ENCODE results near the gene GAGE12F. TPM values are rescaled to one million over a fixed set of nuclear protein-coding genes. Genes with fewer than 3 reads are reported as not detected.
A peak's percentile ranks its signal among the peaks of the same experiment; 100 is the strongest.
"Not testable (repeated sequence)": the region's sequence is repeated elsewhere in the genome, so short reads cannot be mapped to it uniquely, and the experiment has no call there.

GAGE12F gene
- total RNA-seq, 1 experiment from 2014 or later, result not detected

- CTCF ChIA-PET; H3K9me3 ChIP-seq (ENCODE audit: low read depth, low read length, poor library complexity, severe bottlenecking); intact Hi-C loops (cut with micrococcal nuclease; ENCODE audit: unreplicated experiment); H3K27me3 ChIP-seq (replicated peaks; ENCODE audit: insufficient read depth, low read depth, low read length, poor library complexity); H3K4me1 ChIP-seq (ENCODE audit: insufficient read depth, low read length, poor library complexity, severe bottlenecking); BruUV-seq (replicated peaks); H3K27ac ChIP-seq (ENCODE audit: low read depth, low read length, poor library complexity, severe bottlenecking); H3K36me3 ChIP-seq (ENCODE audit: insufficient read depth, low read length, poor library complexity, severe bottlenecking); H3K4me3 ChIP-seq (ENCODE audit: low read depth, low read length, poor library complexity, severe bottlenecking); POLR2A ChIA-PET (ENCODE audit: low non-redundant PET); DNase-seq (ENCODE audit: low spot score): not testable (repeated sequence)
Measured at GRCh38 chrX:49589196-49589595, 28.6 kb downstream of the GAGE12F start, which contains the start of gene GAGE2A. Gene GAGE2A, plus strand, starts transcription at chrX:49589496. Its CDS starts 1,155 bp downstream, at chrX:49590651.

- H3K27ac ChIP-seq (ENCODE audit: low read depth, low read length, poor library complexity, severe bottlenecking); H3K4me1 ChIP-seq (ENCODE audit: insufficient read depth, low read length, poor library complexity, severe bottlenecking); H3K9me3 ChIP-seq (ENCODE audit: low read depth, low read length, poor library complexity, severe bottlenecking); H3K36me3 ChIP-seq (ENCODE audit: insufficient read depth, low read length, poor library complexity, severe bottlenecking); H3K27me3 ChIP-seq (replicated peaks; ENCODE audit: insufficient read depth, low read depth, low read length, poor library complexity); intact Hi-C loops (cut with micrococcal nuclease; ENCODE audit: unreplicated experiment); CTCF ChIA-PET; DNase-seq (ENCODE audit: low spot score); BruUV-seq (replicated peaks); POLR2A ChIA-PET (ENCODE audit: low non-redundant PET); H3K4me3 ChIP-seq (ENCODE audit: low read depth, low read length, poor library complexity, severe bottlenecking): not testable (repeated sequence)
Measured at GRCh38 chrX:49589769-49590478, 29.3 kb downstream of the GAGE12F start.

- DNase-seq (ENCODE audit: low spot score); H3K27ac ChIP-seq (ENCODE audit: low read depth, low read length, poor library complexity, severe bottlenecking); H3K9me3 ChIP-seq (ENCODE audit: low read depth, low read length, poor library complexity, severe bottlenecking); H3K4me3 ChIP-seq (ENCODE audit: low read depth, low read length, poor library complexity, severe bottlenecking); H3K4me1 ChIP-seq (ENCODE audit: insufficient read depth, low read length, poor library complexity, severe bottlenecking); H3K27me3 ChIP-seq (replicated peaks; ENCODE audit: insufficient read depth, low read depth, low read length, poor library complexity); CTCF ChIA-PET; BruUV-seq (replicated peaks); POLR2A ChIA-PET (ENCODE audit: low non-redundant PET); intact Hi-C loops (cut with micrococcal nuclease; ENCODE audit: unreplicated experiment); H3K36me3 ChIP-seq (ENCODE audit: insufficient read depth, low read length, poor library complexity, severe bottlenecking): not testable (repeated sequence)
Measured at GRCh38 chrX:49590488-49590887, 29.8 kb downstream of the GAGE12F start.

- CTCF ChIA-PET; intact Hi-C loops (cut with micrococcal nuclease; ENCODE audit: unreplicated experiment); POLR2A ChIA-PET (ENCODE audit: low non-redundant PET); H3K36me3 ChIP-seq (ENCODE audit: insufficient read depth, low read length, poor library complexity, severe bottlenecking); DNase-seq (ENCODE audit: low spot score); H3K4me1 ChIP-seq (ENCODE audit: insufficient read depth, low read length, poor library complexity, severe bottlenecking); BruUV-seq (replicated peaks); H3K4me3 ChIP-seq (ENCODE audit: low read depth, low read length, poor library complexity, severe bottlenecking); H3K9me3 ChIP-seq (ENCODE audit: low read depth, low read length, poor library complexity, severe bottlenecking); H3K27me3 ChIP-seq (replicated peaks; ENCODE audit: insufficient read depth, low read depth, low read length, poor library complexity); H3K27ac ChIP-seq (ENCODE audit: low read depth, low read length, poor library complexity, severe bottlenecking): not testable (repeated sequence)
Measured at GRCh38 chrX:49598720-49599119, 38.1 kb downstream of the GAGE12F start, which contains the start of gene GAGE1. Gene GAGE1, plus strand, starts transcription at chrX:49599020. Its CDS starts 1,155 bp downstream, at chrX:49600175.

- BruUV-seq (replicated peaks), result no TSS peak
- TF ChIP-seq EZH2 (IDR thresholded peaks at IDR 0.05; ENCODE audit: borderline replicate concordance, low read depth, low read length, poor library complexity, severe bottlenecking) (no peak), CTCF (conservative IDR thresholded peaks at IDR 0.05; ENCODE audit: low read depth, low read length) (no peak)
- Histone ChIP-seq H3K4me1 (ENCODE audit: insufficient read depth, low read length, poor library complexity, severe bottlenecking) (no peaks in the 10 kb centered on the region), H3K27ac (ENCODE audit: low read depth, low read length, poor library complexity, severe bottlenecking) (no peak overlapping the region), H3K4me3 (ENCODE audit: low read depth, low read length, poor library complexity, severe bottlenecking) (no peak overlapping the region), H3K36me3 (ENCODE audit: insufficient read depth, low read length, poor library complexity, severe bottlenecking) (no peaks in the 10 kb centered on the region), H3K27me3 (replicated peaks; ENCODE audit: insufficient read depth, low read depth, low read length, poor library complexity) (no peaks in the 10 kb centered on the region), H3K9me3 (ENCODE audit: low read depth, low read length, poor library complexity, severe bottlenecking) (no peaks in the 10 kb centered on the region)
- POLR2A ChIA-PET (ENCODE audit: low non-redundant PET), result no interaction called here
- DNase-seq (ENCODE audit: low spot score), result peak; percentile 53
- intact Hi-C loops (cut with micrococcal nuclease; ENCODE audit: unreplicated experiment), result no loop called here
- CTCF ChIA-PET, result no interaction called here
Measured at GRCh38 chrX:49610718-49611310, 50.2 kb downstream of the GAGE12F start.

Data from A673 (cell line).